ENCODE results near the gene GRIP1.

The GRIP1 gene

GRCh38 chr12:66678338-66679275, at the start of gene GRIP1:
GRIP1 (minus strand) TSS chr12:66679076; CDS start chr12:66678904, 172 bp downstream.
- DNase-seq: no peak

- DNase-seq: no peak
These were observed 47.7 kb upstream of the GRIP1 start for GRCh38 chr12:66726556-66726955.

GRCh38 chr12:66725031-66725430, 46.2 kb upstream of the GRIP1 start:
- no peak for DNase-seq

GRCh38 chr12:66724616-66725015, 45.7 kb upstream of the GRIP1 start:
- DNase-seq: no peak

DNA sequence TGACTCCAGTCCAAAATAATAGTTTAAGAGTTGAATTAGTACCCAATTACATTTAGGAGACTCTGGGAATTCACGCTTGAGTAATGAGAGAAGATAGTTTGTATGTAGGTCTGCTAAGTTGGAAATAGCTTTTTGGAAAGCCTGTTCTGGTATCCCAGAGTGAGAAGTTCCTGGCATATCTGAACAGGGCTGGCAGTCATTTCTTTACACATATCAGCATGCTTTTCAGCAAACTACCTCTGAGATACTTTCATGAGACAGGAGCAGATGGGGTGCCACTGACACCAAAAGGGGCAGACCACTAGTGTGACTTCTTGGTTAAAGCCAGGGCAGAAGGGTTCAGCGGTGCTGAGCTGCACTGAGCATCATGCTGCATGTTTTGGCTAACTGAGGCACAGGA, 45.1 kb upstream of the GRIP1 start:
- DNase-seq: no peak

- DNase-seq: no peak
These were observed 41.0 kb upstream of the GRIP1 start for GRCh38 chr12:66719862-66720261.

GRCh38 chr12:66717036-66717673, 38.3 kb upstream of the GRIP1 start:
- DNase-seq: peak in 1 of 2 experiments; percentile 11

- no peak for DNase-seq
These were observed 37.6 kb upstream of the GRIP1 start for GRCh38 chr12:66716522-66716921.

- no peak for DNase-seq
These were observed 35.8 kb upstream of the GRIP1 start for GRCh38 chr12:66714709-66715108.

GRCh38 chr12:66713984-66714383, 35.1 kb upstream of the GRIP1 start:
- no peak for DNase-seq

DNA sequence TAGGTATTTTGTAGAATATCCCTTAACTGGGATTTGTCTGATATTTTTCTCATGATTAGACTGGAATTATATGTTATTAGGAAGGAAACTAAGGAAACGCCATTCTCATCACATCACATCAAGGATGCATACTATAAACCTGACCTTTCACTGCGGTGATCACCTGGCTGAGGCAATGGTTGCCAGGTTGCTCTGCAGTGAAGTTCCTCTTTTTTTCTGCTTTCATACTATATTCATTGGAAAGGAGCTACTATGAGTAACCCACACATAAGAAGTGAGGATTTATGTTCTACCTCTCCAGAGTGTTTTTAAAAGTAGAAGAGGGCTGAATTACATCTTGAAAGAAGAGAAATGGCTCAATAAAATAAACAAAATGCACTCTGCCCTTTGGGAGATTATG, 31.0 kb upstream of the GRIP1 start:
- peak; percentile 9 to 29 for DNase-seq

DNA sequence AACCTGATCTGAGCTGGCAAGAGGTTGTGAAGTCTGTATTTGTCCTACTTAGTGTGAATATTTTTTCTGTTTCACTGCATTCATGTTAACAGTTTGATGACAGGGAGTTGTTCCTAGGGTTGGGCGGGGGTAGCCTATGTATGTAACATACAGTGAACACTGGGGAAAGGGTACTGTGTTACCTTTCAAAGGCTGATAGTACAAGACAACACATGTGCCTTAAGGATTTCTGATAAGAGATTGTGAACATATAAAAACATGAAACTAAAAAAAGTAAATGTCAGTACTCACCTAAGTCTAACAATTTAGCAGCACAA, 30.5 kb upstream of the GRIP1 start:
- no peak for DNase-seq

- peak; percentile 3 to 52 for DNase-seq
These were observed 30.0 kb upstream of the GRIP1 start for GRCh38 chr12:66708704-66709456.

DNA sequence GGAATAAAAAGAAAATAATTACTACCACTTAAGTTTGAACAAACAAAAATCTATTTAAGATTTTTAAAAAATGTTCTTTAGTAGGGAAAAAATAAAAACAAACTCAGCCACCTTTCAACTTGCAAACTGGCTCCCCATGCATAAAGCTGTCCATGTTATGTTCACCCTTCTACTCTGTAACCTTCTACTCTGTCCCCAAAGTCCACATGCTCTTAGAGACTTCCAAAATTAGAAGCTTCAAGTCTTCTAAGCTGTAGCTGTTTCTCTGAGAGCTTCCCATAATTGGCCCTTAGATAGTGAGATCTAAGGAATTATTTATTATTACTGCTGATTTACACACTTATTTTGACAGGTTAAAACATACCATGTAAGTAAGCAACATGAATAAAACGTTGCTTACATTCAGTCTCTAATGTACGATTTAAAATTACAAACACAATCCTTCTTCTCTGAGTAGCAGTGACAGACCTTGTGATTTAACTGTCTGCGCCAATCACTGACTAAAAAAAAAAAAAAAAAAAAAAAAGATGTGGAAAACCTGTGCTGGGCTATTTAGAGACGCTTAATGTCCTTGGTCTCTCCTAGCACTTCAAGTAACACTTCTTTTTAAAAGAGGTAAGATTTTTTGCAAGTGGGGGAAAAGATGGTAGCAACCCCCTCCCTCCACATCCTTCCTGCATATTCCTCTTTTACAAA, 28.3 kb upstream of the GRIP1 start:
- no peak for DNase-seq

- DNase-seq: no peak
These were observed 21.0 kb upstream of the GRIP1 start for GRCh38 chr12:66699738-66700482.

- DNase-seq: no peak
These were observed 19.7 kb upstream of the GRIP1 start for GRCh38 chr12:66698558-66698957.

DNA sequence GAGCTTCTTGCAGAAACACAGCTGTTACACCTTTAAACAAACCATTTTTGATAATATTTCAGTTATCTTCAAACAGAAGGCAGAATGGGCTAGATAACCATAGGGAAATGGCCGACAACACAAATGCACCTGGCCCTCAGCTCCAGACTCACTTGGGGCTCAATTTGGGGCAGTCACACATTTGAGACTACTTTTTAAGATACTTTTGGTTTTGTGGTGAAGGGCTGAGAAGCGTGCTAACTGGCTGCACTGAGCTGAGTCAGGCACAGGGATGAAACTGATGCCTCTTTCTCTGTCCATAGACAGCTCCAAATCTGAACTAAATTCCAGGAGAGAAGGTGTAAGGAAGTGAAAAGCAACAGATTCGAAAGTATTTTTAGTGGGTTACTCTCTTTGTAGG, 18.5 kb upstream of the GRIP1 start:
- no peak for DNase-seq

- DNase-seq: no peak
These were observed 16.1 kb upstream of the GRIP1 start for GRCh38 chr12:66694666-66695613.

DNA sequence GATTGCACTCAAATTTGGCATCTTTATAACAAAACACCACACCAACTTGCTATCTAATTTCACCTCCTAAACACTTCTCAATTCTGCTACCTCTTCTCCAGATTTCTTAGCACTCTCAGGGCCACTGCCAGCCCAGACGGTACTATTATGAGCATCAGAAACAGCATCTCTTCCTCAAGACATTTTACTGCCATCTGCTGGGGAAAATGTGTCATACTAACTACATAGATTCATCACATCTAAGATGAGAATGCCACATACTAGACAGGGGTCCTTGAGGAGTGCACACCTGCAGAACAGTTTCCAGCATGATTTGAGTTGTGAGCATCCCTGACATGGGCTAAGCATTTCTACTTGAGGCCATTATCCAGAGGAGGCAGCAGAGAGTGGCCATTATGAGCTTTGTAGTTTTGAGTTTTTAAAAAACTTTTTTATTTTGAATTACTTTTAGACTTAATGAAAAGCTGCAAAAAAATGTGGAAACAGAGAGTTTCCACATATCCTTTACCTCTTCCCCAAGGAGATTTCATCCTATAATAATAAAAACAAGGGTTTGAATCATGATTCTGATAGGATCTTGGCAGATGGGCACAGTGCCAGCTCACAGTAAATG, 15.1 kb upstream of the GRIP1 start:
- DNase-seq: peak; percentile 83 to 87

- DNase-seq: no peak
These were observed 14.1 kb upstream of the GRIP1 start for GRCh38 chr12:66692986-66693385.

DNA sequence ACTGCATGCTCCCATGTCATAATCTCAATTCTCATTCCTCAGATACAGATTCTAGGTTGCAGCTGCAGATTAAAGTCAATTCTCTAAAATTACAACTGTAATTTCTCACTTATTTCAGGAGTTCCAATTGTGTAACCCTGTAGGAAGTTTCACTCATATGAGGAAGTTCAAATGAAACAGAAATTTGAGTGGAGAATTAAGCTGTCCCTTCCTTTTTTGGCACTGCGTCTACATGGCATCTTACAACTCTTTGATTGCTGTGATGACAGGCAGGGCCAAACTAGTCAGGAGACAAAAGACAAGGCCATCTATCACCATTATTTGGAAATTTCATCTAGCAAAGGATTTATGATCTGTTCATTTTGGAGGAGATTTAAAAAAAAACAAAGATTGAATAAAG, 13.3 kb upstream of the GRIP1 start:
- peak; percentile 13 to 30 for DNase-seq
